Dedifferentiated amniotic fluid mesenchymal stem cell (primary cell): ENCODE results near the gene IFT74.

Experiments
- DNase-seq: peaks from one replicate; pipeline ENCODE4 v3.0.0-alpha.2; 2016; ENCODE audit errors: extremely low spot score

IFT74 gene

GRCh38 chr9:26955921-26956859 is at the start of gene IFT74:
IFT74 (plus strand) TSS chr9:26956412; CDS start chr9:26961968, 5,556 bp downstream.
- DNase-seq: peak; percentile 100

GRCh38 chr9:26913138-26913668 is 43.0 kb upstream of the IFT74 start:
- no peak for DNase-seq

GRCh38 chr9:26919698-26920097 is 36.5 kb upstream of the IFT74 start:
- DNase-seq: no peak

- DNase-seq: no peak
These were observed 30.6 kb upstream of the IFT74 start for GRCh38 chr9:26925609-26926008.

- DNase-seq: no peak
These were observed 27.2 kb upstream of the IFT74 start for GRCh38 chr9:26928902-26929495.

GRCh38 chr9:26935847-26936246 is 20.4 kb upstream of the IFT74 start:
- no peak for DNase-seq

- DNase-seq: no peak
These were observed 18.3 kb upstream of the IFT74 start for GRCh38 chr9:26937816-26938371.

- DNase-seq: no peak
These were observed 16.1 kb upstream of the IFT74 start for GRCh38 chr9:26939955-26940711.

- no peak for DNase-seq
These were observed 15.4 kb upstream of the IFT74 start for GRCh38 chr9:26940779-26941178.

- no peak for DNase-seq
These were observed 10.6 kb upstream of the IFT74 start for GRCh38 chr9:26945591-26945990.

GRCh38 chr9:26946753-26947727 is 9.2 kb upstream of the IFT74 start, which contains the start of gene PLAA:
PLAA (minus strand) TSS chr9:26947242; CDS start chr9:26947045, 197 bp downstream.
- DNase-seq: peak; percentile 91

GRCh38 chr9:26947736-26948135 is 8.5 kb upstream of the IFT74 start:
- no peak for DNase-seq

- DNase-seq: no peak
These were observed 6.6 kb upstream of the IFT74 start for GRCh38 chr9:26949637-26950069.

GRCh38 chr9:26950521-26950920 is 5.7 kb upstream of the IFT74 start:
- DNase-seq: no peak

GRCh38 chr9:26951794-26952193 is 4.4 kb upstream of the IFT74 start:
- no peak for DNase-seq

- no peak for DNase-seq
These were observed 2.1 kb upstream of the IFT74 start for GRCh38 chr9:26954050-26954508.

GRCh38 chr9:26955222-26955903 is 849 bp upstream of the IFT74 start:
- no peak for DNase-seq

- no peak for DNase-seq
These were observed 635 bp downstream of the IFT74 start for GRCh38 chr9:26956860-26957233.

GRCh38 chr9:26971721-26972120 is 15.5 kb downstream of the IFT74 start:
- no peak for DNase-seq

GRCh38 chr9:26973989-26974388 is 17.8 kb downstream of the IFT74 start:
- DNase-seq: no peak
